ENCODE data around the gene GMCL2.

GMCL2 gene

GRCh38 chr5:178182158-178182876, 4.9 kb downstream of the GMCL2 start:
- no peak for DNase-seq (ENCODE audit: low read depth, low spot score)

- no peak for DNase-seq (ENCODE audit: low read depth, low spot score)
These were observed 6.9 kb downstream of the GMCL2 start for GRCh38 chr5:178180141-178180863.

GRCh38 chr5:178177569-178177968, 9.6 kb downstream of the GMCL2 start:
- DNase-seq (ENCODE audit: low read depth, low spot score): no peak

- no peak for DNase-seq (ENCODE audit: low read depth, low spot score)
These were observed 10.4 kb downstream of the GMCL2 start for GRCh38 chr5:178176791-178177190.

GRCh38 chr5:178174456-178174855, 12.7 kb downstream of the GMCL2 start:
- no peak for DNase-seq (ENCODE audit: low read depth, low spot score)

GRCh38 chr5:178170455-178170854, 16.7 kb downstream of the GMCL2 start:
- DNase-seq (ENCODE audit: low read depth, low spot score): no peak

- no peak for DNase-seq (ENCODE audit: low read depth, low spot score)
These were observed 21.6 kb downstream of the GMCL2 start for GRCh38 chr5:178165581-178165980.

GRCh38 chr5:178163772-178164735, 23.1 kb downstream of the GMCL2 start:
- DNase-seq (ENCODE audit: low read depth, low spot score): peak; percentile 85

GRCh38 chr5:178162481-178162880, 24.7 kb downstream of the GMCL2 start:
- DNase-seq (ENCODE audit: low read depth, low spot score): no peak

- no peak for DNase-seq (ENCODE audit: low read depth, low spot score)
These were observed 27.0 kb downstream of the GMCL2 start for GRCh38 chr5:178160176-178160575.

- DNase-seq (ENCODE audit: low read depth, low spot score): no peak
These were observed 32.1 kb downstream of the GMCL2 start for GRCh38 chr5:178155065-178155464.

- DNase-seq (ENCODE audit: low read depth, low spot score): peak; percentile 95
These were observed 33.4 kb downstream of the GMCL2 start, which contains the start of gene NHP2 for GRCh38 chr5:178153530-178154340. Gene NHP2, minus strand, starts transcription at chr5:178153885. Its CDS starts 68 bp downstream, at chr5:178153817.

GRCh38 chr5:178152491-178153444, 34.4 kb downstream of the GMCL2 start:
- DNase-seq (ENCODE audit: low read depth, low spot score): no peak

GRCh38 chr5:178150977-178151734, 36.0 kb downstream of the GMCL2 start:
- no peak for DNase-seq (ENCODE audit: low read depth, low spot score)

GRCh38 chr5:178149199-178149932, 37.8 kb downstream of the GMCL2 start:
- DNase-seq (ENCODE audit: low read depth, low spot score): no peak

GRCh38 chr5:178147406-178147805, 39.8 kb downstream of the GMCL2 start:
- DNase-seq (ENCODE audit: low read depth, low spot score): no peak

- peak; percentile 47 for DNase-seq (ENCODE audit: low read depth, low spot score)
These were observed 41.0 kb downstream of the GMCL2 start for GRCh38 chr5:178145965-178146820.

Measured in activated CD4-positive, CD25-positive, alpha-beta regulatory T cell treated with anti-CD3 and anti-CD28 coated beads, Interleukin-2, amount 50 U/mL, for 16 hours (primary cell).